ENCODE results near the gene HS6ST2.

The HS6ST2 gene

DNA sequence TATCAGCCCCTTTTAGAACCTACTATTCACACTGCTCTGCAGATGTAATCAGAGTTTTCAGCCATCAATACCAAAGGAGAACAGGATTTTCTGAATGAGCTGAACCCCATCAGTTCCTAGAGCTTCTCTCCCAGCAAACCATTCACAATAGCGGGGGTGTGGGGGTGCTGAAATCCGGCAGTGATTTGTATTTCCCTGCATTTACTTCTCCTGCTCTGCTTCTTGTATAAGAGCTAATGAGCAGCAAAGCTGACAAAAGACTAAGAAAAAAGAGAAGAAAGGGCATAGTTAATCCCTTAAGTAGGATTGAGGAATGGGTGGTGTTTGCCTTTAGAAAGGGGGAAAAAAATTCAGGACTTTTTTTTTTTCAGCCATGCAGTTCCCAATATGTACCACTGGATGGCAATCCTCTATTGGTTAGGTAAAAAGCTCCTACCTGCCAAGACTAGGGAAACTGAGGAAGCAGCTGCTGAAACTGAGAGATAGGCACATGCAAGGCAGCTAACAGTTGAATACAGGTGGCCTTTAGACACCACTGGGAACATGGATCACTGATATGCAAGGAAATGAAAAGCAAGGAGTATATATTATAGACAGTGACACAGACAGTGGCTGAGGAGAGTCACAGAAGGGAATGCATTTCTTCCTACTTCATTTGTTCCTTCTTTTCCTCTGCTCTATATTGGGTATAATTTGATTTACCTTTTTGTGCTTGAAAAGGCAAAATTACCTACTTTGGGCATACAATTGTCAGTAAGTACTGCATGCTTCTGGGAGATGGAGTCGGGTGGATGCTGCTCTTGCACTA, 217.9 kb downstream of the HS6ST2 start:
- no peak for DNase-seq (ENCODE audit: low read depth)

GRCh38 chrX:132738951-132739350, 219.5 kb downstream of the HS6ST2 start:
- no peak for DNase-seq (ENCODE audit: low read depth)

- DNase-seq (ENCODE audit: low read depth) = peak; percentile 0
Measured at GRCh38 chrX:132737743-132738142, 220.7 kb downstream of the HS6ST2 start.

DNA sequence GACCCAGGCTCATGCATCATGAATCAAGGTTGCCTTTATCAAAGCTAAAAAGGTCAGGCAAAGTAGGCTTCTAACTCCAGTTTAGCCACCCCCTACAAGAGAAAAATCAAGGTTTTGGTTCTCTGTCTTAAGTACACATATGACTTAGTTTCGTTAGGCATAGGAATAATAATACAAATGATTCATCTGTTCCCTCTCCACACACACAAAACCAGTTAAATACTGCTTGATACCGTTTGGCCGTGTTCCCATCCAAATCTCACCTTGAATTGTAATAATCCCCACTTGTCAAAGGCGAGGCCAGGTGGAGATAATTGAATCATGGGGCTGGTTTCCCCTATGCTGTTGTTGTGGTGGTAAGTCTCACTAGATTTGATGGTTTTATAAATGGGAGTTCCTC, 226.2 kb downstream of the HS6ST2 start:
- DNase-seq (ENCODE audit: low read depth) = no peak

DNA sequence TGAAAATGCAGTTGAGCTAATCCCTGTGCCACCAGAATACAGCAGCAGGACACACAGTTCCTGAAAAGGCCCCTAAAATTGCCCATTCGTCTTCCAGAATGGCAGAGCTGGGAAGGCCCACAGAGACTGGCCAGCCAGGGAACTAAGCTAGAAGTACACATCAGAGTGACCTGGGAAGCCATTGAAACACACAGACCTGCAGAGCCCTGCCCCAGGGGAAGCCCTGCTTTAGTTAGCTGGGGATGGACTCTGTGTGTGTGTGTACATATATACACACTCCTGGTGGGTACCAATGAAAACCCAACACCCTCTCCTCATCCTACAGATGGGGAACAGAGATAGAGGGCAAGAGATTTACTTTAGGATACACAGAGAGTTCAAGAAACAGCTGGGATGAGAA, 227.7 kb downstream of the HS6ST2 start:
- DNase-seq (ENCODE audit: low read depth) = no peak

- no peak for DNase-seq (ENCODE audit: low read depth)
Measured at GRCh38 chrX:132730266-132730665, 228.2 kb downstream of the HS6ST2 start.

GRCh38 chrX:132728296-132728695, 230.1 kb downstream of the HS6ST2 start:
- no peak for DNase-seq (ENCODE audit: low read depth)

DNA sequence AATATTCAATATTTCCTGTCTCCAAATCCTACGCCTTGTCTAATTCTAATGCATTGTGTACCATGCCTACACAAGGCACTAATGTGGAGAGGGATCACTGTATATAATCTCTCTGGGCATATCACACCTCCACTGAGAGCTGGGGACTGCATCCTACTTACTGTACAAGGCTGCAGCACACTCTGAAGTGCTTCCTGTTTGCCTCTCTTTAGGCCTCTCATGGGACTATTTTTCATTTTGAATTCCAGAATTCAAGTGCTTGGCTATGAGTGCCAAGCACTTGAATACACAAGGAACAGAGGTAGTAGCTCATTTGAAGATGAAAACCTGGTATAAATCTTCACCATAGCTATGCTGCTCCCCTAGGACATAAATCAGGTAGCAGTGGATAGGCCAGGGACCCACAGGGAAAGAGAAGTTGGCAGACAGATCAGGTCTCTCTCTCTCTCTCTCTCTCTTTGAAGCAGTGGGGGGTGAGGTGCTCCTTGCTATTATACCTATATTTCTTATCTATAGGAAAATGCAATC, 239.9 kb downstream of the HS6ST2 start:
- no peak for DNase-seq (ENCODE audit: low read depth)

GRCh38 chrX:132716006-132716405, 242.4 kb downstream of the HS6ST2 start:
- no peak for DNase-seq (ENCODE audit: low read depth)

- no peak for DNase-seq (ENCODE audit: low read depth)
Measured at GRCh38 chrX:132714913-132715312, 243.5 kb downstream of the HS6ST2 start.

DNA sequence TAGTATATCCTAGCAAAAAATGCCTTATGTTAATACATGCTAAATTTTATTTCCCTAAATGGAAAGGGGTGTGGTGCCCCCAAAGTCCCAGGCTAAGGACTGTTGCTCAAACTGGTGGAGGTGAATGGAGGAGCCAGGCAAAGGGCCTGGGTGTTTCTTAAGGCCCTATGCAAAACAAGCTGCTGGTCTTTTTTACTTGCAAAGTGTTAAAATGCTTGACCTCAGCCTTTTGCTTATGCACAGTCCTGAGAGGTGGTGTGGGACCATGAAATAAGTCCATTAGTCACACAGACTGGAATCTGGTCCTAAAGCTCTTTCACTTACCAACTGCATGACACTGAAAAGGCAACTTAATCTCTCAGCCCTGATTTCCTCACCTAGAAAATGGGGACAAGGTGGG, 246.1 kb downstream of the HS6ST2 start:
- no peak for DNase-seq (ENCODE audit: low read depth)

- DNase-seq (ENCODE audit: low read depth) = no peak
Measured at GRCh38 chrX:132710656-132711155, 247.7 kb downstream of the HS6ST2 start.

DNA sequence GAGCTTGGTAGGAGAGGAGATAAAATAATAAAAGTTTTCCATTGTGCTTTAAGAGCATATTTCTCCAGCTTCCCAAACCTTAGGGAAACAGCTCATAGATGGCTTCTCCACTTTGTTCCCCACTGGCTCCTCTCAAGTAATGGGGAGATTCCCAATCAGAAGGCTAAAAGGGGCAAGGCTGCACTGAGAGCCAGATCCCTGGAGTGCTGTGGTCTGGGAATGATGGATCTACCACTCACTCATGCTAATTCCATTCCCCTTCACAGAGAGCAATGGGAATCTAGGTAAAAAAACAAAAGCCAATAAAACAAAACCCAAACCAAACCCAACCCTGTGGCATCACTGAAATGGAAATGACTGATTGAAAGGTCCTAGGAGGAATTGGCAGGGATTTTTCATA, 249.9 kb downstream of the HS6ST2 start:
- DNase-seq (ENCODE audit: low read depth) = no peak

GRCh38 chrX:132704769-132705168, 253.7 kb downstream of the HS6ST2 start:
- no peak for DNase-seq (ENCODE audit: low read depth)

GRCh38 chrX:132694382-132694781, 264.0 kb downstream of the HS6ST2 start:
- no peak for DNase-seq (ENCODE audit: low read depth)

GRCh38 chrX:132692526-132692925, 265.9 kb downstream of the HS6ST2 start:
- no peak for DNase-seq (ENCODE audit: low read depth)

GRCh38 chrX:132692066-132692465, 266.4 kb downstream of the HS6ST2 start:
- DNase-seq (ENCODE audit: low read depth) = no peak

GRCh38 chrX:132689612-132690563, 268.5 kb downstream of the HS6ST2 start:
- DNase-seq (ENCODE audit: low read depth) = no peak

- DNase-seq (ENCODE audit: low read depth) = no peak
Measured at GRCh38 chrX:132685276-132685675, 273.2 kb downstream of the HS6ST2 start.

DNA sequence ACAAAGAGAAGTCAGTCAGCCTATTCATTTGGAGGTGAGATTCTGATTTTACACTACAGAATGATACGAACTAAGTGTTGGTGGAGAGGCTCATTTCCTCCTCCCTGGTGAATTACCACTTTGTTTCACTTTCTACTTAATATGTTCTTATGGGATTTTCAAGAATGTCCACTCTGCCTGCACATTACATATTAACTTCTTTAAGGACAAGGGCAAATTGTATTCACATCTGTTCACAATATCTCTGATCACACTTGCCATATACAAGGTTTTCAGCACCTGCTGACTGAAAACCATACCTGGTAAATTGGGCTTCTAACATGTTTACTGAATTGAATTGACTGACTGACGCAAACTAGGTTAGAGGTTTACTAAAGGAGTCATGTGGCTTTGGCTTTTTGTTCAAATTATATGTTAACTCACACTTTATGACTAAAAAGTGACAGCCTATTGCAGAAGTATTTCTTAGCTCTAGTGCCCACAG, 281.2 kb downstream of the HS6ST2 start:
- DNase-seq (ENCODE audit: low read depth) = no peak

GRCh38 chrX:132676561-132677186, 281.8 kb downstream of the HS6ST2 start:
- DNase-seq (ENCODE audit: low read depth) = no peak

DNA sequence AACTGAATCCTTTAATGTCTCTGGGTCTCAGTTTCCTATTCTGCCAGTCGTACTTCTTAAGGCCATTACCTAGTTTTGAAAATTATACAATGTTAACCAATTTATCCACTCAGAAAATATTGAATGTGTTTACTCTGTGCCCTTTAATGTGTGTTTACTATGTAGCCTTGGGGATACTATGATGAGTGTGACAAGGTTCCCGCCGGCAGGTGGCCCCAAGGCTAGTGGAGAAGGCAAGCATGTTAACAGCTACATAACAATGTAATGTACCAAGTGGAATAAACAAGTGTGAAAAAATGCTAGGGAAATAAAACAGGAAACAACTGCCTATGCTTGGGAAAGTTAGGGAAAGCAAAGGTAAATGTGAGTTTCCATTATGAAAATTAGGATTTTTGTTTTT, 282.3 kb downstream of the HS6ST2 start:
- no peak for DNase-seq (ENCODE audit: low read depth)
